Measurements from ENCODE around the gene HMGXB4. TPM values are rescaled to one million over a fixed set of nuclear protein-coding genes. Genes with fewer than 3 reads are reported as not detected.

Gene HMGXB4
- total and polyA plus RNA-seq, 9 of the 15 experiments (the other 6 are each of a cell fraction or from before 2014, with no cell fraction given) = 9.9 to 31.4 (median 24.8) TPM

DNA sequence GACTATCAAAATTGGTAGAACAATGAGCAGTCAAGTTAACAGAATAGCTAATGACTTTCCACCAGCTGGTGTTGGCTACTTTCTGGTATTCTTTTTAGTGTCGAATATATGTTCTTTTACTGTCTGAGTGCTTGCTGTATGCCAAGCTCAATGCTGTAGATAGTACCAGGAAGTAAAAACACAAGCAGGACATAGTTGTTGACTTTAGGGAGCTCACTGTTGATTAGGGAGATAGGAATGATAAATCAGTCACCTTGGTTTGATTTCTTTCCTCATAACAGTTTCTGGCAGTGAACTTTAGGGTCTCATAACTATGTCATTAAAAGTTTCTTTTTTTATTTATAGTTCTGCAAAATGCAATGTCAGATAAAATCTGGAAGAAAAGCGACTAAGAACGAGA lies 9.0 kb downstream of the HMGXB4 start:
- in situ Hi-C loops (cut with MboI) = no loop called here
- FAIRE-seq = no peak

More for the DNA sequence above, 9.0 kb downstream of the HMGXB4 start:
- 83% methylated on average over 3 of the region's 3 CpGs for WGBS (ENCODE audit: insufficient coverage, low coverage, missing lambda C conversion rate)
- peaks cover 22% of the 10 kb centered on the region for H3K79me2 ChIP-seq (ENCODE audit: control insufficient read depth, insufficient read depth, low read length)
- H3K4me1 ChIP-seq (replicated peaks in 1 of 2; ENCODE audit: control insufficient read depth in 2 of 2, insufficient read depth in 2 of 2, low read length in 2 of 2) = no peaks in the 10 kb centered on the region; a peak in 1 of 5 replicates
- intact Hi-C loops (cut with micrococcal nuclease) = no loop called here
- no peak overlapping the region for H3K4me3 ChIP-seq
- H3K27ac ChIP-seq (ENCODE audit: extremely low read depth, low read depth, low read length) = no peak overlapping the region
- ATAC-seq (no peak), DNase-seq (ENCODE audit: extremely low read depth in 1 of 4, low spot score in 3 of 4) (no peak)
- H3K27me3 ChIP-seq (ENCODE audit: control insufficient read depth in 2 of 2, insufficient read depth in 2 of 2, low read length in 2 of 2) = no peaks in the 10 kb centered on the region
- no peak for TF ChIP-seq SMAD2 (IDR thresholded peaks at IDR 0.05; ENCODE audit: low read depth, low read length)
- no peak for TF ChIP-seq ZNF57 (CRISPR knock-in tag; IDR thresholded peaks at IDR 0.05)
- TF ChIP-seq, protein P1, sequence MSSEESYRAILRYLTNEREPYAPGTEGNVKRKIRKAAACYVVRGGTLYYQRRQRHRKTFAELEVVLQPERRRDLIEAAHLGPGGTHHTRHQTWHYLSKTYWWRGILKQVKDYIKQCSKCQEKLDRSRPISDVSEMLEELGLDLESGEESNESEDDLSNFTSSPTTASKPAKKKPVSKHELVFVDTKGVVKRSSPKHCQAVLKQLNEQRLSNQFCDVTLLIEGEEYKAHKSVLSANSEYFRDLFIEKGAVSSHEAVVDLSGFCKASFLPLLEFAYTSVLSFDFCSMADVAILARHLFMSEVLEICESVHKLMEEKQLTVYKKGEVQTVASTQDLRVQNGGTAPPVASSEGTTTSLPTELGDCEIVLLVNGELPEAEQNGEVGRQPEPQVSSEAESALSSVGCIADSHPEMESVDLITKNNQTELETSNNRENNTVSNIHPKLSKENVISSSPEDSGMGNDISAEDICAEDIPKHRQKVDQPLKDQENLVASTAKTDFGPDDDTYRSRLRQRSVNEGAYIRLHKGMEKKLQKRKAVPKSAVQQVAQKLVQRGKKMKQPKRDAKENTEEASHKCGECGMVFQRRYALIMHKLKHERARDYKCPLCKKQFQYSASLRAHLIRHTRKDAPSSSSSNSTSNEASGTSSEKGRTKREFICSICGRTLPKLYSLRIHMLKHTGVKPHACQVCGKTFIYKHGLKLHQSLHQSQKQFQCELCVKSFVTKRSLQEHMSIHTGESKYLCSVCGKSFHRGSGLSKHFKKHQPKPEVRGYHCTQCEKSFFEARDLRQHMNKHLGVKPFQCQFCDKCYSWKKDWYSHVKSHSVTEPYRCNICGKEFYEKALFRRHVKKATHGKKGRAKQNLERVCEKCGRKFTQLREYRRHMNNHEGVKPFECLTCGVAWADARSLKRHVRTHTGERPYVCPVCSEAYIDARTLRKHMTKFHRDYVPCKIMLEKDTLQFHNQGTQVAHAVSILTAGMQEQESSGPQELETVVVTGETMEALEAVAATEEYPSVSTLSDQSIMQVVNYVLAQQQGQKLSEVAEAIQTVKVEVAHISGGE (CRISPR knock-in tag; IDR thresholded peaks at IDR 0.05) = no peak
- TF ChIP-seq KAT8 (IDR thresholded peaks at IDR 0.05; ENCODE audit: low read depth) = no peak
- TF ChIP-seq ZNF175 (CRISPR knock-in tag; IDR thresholded peaks at IDR 0.05; ENCODE audit: low read depth) = no peak
- no peak for TF ChIP-seq SUPT5H (IDR thresholded peaks at IDR 0.05)
- no peak for TF ChIP-seq ERF (CRISPR knock-in tag; IDR thresholded peaks at IDR 0.05)
- no peak for TF ChIP-seq CBFA2T3 (IDR thresholded peaks at IDR 0.05)
- no peak for TF ChIP-seq SNRNP70 (optimal IDR thresholded peaks at IDR 0.05; ENCODE audit: low read depth, low read length)
- TF ChIP-seq ZNF121 (CRISPR knock-in tag; conservative IDR thresholded peaks at IDR 0.05) = no peak
- H4K20me1 ChIP-seq (replicated peaks; ENCODE audit: control insufficient read depth, insufficient read depth, low read length) = no peaks in the 10 kb centered on the region
- peaks cover 94% of the 10 kb centered on the region for H3K36me3 ChIP-seq (ENCODE audit: control insufficient read depth, insufficient read depth, low read length)
- no peak overlapping the region for H3K9ac ChIP-seq (ENCODE audit: insufficient read depth in 1 of 2, low read depth in 2 of 2, low read length in 2 of 2)
- H3K9me1 ChIP-seq (ENCODE audit: control insufficient read depth, insufficient read depth, low read length) = no peaks in the 10 kb centered on the region
- BruUV-seq (replicated peaks) = no TSS peak
- H3K4me2 ChIP-seq (ENCODE audit: insufficient read depth, low read length) = no peak overlapping the region
- CTCF ChIA-PET (ENCODE audit: low intra/inter-chr PET ratio) = no interaction called here
- POLR2A ChIA-PET = interaction anchor here (0.6 to 1.6 kb wide), 3 partner anchors 8 to 28 kb away, joined by 3 to 8 read pairs (median 3); partner anchors contain the start of gene HMGXB4
- H3K9me3 ChIP-seq (replicated peaks; ENCODE audit: control insufficient read depth, insufficient read depth, low read depth, low read length) = no peaks in the 10 kb centered on the region
- H2AFZ ChIP-seq (ENCODE audit: low read depth, low read length) = no peak overlapping the region
